Measurements from ENCODE around the gene TRPM2. TPM values are rescaled to one million over a fixed set of nuclear protein-coding genes. Genes with fewer than 3 reads are reported as not detected.

TRPM2 gene
- polyA plus RNA-seq, 3 donors: 0.81 to 1.4 (median 1.2) TPM

DNA sequence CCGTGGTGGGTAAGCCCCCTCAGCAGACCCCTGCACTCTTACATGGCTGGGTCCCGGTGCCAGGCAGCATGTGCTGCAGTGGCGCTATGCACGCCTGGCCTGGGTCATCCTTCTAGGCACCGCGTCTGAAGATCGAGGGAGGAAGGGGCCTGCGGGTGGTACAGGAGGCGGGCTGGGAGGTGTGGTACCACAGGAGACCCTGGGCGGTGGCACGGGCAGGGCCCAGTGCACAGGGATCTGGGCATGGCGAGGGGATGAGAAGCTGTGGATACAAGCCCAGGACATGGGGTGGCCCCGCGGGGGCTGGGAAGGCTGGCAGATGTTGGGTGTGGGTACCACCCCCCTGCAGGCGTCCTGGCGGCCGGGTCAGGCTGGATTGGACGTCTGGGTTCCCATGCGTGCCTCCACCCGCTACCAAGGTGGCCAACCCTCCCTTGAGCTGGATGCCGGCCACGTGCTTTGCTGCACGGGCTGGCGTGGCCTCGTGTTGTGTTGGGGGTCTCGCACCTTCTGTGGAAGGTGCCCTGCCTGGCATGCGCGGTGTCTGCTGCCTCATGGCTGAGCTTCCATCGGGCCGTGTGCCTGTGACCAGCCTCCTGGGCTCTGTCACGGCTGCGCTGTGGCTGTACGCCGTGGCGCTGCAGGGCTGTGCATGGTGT, 33.9 kb upstream of the TRPM2 start:
- no peak for DNase-seq (ENCODE audit: extremely low read depth in 1 of 11, low read depth in 9 of 11, low spot score in 4 of 11)

DNA sequence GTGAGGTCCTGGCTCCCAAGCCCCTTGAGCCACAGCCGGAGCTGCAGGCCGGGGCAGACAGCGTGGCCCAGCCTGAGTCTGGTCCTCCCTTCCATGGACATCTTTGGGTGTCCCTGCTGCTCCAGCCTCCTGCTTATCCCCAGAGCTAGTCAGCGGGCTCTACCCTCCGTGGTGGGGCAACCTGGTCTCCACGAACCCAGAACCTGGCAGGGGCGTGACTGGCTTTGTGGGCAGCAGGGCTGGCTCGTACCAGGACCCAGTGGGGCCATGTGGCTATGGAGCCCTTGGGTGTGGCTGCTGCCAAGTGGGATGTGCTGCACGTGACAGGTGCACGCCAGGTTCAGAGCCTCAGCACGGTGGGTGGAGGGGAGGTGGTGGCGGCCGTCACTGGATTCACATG, 32.6 kb upstream of the TRPM2 start:
- DNase-seq (ENCODE audit: extremely low read depth in 1 of 11, low read depth in 9 of 11, low spot score in 4 of 11): no peak

GRCh38 chr21:44321846-44322450, 31.5 kb upstream of the TRPM2 start:
- no peak for DNase-seq (ENCODE audit: extremely low read depth in 1 of 11, low read depth in 9 of 11, low spot score in 4 of 11)

DNA sequence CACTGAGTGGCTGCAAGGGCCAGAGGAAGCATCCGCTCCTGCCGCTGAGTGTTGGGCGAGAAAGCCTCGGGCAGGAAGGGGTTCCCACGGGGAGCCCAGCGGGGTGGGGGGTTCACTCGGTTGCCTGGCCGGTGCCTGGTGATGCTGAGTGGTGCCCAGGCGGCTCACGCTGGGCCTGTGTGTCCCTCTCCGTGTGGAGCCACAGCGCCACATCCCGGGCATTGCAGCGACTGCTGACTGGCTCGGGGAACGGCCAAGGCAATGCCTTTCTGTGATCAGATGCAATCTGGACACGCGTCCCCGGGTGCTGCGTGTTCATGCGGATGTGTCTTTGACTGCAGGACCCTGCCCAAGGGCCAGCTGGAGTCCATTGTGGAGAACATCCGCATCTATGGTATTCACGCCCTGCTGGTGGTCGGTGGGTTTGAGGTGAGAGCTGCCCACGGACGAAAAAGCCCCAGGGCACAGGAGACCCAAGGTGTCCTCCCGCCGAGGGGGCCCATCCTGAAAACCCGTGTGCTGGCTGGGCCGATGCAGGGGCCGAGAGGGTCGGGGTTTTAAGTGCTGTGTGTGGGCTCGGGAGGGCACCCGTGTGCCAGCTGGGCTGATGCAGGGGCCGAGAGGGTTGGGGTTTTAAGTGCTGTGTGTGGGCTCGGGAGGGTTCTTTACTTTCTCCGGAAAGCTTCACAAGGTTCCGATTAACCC, 30.6 kb upstream of the TRPM2 start:
- no peak for DNase-seq (ENCODE audit: extremely low read depth in 1 of 11, low read depth in 9 of 11, low spot score in 4 of 11)

GRCh38 chr21:44323591-44323990, 29.8 kb upstream of the TRPM2 start:
- DNase-seq (ENCODE audit: extremely low read depth in 1 of 11, low read depth in 9 of 11, low spot score in 4 of 11): no peak

DNA sequence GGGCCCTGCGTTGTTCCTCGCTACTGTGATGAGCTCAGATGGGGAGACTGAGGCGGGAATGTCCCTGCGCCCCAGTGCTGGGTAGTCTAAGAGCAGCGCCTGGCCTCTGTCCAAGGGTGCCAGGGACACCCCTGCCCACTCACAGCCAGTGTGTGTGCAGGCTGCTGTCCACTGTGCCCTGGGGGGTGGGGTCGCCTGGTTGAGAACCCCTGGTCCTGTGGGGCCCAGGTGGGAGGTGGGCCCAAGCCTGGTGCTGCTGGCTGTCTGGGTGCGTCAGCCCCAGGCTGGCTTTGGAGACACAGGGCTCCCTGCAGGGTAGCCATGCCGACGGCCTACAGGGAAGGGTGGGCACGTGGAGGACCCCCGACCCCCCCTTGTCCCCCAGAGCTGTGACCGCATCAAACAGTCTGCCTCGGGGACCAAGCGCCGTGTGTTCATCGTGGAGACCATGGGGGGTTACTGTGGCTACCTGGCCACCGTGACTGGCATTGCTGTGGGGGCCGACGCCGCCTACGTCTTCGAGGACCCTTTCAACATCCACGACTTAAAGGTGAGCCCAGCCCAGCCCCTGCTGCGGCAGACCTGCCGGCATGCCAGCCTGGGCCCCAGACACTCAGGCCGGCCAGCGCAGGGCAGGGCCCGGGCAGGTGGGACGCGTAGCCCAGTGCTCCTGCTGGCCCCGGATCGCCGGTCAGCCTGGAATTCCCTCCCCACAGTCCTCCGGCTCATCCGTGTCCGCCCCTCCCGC, 29.1 kb upstream of the TRPM2 start:
- no peak for DNase-seq (ENCODE audit: extremely low read depth in 1 of 11, low read depth in 9 of 11, low spot score in 4 of 11)

DNA sequence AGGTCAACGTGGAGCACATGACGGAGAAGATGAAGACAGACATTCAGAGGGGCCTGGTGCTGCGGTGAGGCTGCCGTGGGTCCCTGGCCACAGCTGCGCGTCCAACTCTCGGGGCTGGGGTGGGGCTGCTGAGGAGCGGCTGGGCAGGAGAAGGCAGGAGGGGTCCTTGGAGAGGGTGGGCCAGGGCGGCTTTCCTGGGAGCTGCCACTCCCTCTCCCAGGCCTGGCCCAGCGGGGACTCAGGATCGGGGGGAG, 28.6 kb upstream of the TRPM2 start:
- DNase-seq (ENCODE audit: extremely low read depth in 1 of 11, low read depth in 9 of 11, low spot score in 4 of 11): no peak

DNA sequence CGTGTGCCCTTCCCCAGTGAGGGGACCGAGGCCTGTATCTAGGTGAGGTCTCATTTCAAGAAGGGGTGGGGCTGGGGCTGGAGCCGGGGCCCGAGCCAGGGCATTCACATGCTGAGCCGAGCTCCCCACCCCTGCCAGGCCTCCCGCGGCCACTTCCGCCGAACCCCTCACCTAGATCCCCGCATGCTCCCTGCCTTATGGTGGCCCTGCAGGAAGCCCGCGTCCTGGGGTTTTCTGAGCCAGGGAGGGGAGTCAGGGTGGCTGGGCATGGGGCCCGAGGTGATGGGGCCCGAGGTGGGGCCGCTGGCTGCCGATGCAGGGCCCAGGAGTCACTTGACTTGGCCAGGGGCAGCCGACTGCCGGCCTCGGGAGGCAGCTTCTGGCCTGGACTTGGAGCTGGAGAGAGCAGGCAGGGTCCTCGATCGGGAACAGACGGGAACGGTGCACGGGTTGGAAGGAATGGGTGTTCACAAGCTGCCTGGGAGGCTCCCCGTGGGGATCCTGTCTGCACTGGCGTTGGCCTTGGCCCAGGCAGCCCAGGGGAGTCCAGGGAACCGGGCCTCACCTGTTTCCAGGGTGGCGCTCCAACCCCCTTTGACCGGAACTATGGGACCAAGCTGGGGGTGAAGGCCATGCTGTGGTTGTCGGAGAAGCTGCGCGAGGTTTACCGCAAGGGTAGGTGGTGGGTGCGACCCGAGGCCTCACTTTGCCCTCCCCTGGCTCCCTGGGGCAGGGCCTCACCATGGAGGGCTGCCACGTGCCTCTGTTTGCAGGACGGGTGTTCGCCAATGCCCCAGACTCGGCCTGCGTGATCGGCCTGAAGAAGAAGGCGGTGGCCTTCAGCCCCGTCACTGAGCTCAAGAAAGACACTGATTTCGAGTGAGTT, 27.8 kb upstream of the TRPM2 start:
- no peak for DNase-seq (ENCODE audit: extremely low read depth in 1 of 11, low read depth in 9 of 11, low spot score in 4 of 11)

DNA sequence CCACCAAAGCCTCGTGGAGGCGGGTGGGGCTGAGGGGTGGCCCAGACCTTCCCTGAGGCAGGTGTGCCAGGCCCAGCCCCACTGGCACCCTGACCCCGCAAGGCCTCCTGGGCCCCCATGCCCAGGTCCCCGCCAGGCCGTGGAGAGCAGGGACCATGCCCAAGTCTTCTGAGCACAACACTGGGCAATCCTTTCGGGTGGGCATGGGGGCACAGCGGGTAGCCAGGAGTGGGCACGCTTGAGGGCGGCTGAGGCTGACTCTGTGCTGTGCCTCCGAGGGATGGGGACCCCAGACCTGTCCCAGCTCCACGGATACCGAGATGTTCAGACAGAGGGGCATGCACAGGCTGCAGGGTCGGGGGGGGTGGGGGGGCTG, 27.2 kb upstream of the TRPM2 start:
- no peak for DNase-seq (ENCODE audit: extremely low read depth in 1 of 11, low read depth in 9 of 11, low spot score in 4 of 11)

DNA sequence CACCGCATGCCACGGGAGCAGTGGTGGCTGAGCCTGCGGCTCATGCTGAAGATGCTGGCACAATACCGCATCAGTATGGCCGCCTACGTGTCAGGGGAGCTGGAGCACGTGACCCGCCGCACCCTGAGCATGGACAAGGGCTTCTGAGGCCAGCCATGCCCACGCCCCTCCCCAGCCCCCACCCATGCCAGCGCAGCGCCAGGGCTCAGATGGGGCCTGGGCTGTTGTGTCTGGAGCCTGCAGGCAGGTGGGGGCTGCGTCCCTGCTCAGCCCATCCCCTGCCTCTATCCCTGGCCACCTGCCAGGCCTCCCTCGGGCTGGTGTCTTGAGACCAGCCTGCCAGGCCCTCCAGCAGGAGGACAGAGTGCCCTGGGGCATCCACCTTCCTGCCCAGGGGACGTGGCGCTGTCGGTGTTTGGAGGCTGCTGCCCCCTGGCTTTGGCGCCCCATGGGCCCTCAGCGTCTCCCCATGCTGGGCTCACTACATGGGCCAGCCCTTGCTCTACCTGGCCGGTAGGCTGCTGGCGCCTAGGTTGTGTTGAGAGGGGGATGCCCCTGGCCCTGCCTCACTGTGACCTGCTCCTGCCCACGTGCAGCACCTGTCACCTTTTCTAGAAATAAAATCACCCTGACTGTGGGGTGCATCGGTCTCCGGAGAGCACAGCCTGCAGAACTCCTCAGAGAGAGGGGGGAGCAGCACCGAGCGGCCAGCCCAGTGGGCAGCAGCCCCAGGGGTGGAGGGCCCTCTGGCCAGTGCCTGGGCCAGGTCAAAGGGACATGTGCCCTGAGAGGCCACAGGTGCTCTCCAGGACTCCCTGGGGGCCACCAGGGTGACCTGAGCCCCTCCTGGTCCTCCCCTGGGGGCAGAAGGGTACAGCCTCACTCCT, 26.5 kb upstream of the TRPM2 start:
- DNase-seq (ENCODE audit: extremely low read depth in 1 of 11, low read depth in 9 of 11, low spot score in 4 of 11): no peak

DNA sequence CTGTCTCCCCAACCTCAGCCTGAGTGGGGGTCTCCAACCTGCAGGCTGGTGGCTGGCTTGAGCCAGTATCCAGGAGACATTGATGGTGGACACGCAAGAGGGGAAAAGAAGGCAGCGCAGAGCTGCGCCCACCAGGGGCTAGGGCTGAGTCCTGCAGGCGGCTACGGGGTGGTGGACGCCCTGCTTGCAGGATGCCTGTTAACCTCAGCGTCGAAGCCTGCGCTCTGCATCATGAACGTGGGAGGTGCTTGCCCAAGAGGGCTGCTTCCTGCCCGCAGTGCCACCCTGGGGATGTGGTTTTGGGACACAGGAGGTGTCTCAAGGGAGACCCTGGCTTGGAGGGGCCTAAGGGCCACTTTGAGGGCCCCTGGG, 25.8 kb upstream of the TRPM2 start:
- DNase-seq (ENCODE audit: extremely low read depth in 1 of 11, low read depth in 9 of 11, low spot score in 4 of 11): no peak

DNA sequence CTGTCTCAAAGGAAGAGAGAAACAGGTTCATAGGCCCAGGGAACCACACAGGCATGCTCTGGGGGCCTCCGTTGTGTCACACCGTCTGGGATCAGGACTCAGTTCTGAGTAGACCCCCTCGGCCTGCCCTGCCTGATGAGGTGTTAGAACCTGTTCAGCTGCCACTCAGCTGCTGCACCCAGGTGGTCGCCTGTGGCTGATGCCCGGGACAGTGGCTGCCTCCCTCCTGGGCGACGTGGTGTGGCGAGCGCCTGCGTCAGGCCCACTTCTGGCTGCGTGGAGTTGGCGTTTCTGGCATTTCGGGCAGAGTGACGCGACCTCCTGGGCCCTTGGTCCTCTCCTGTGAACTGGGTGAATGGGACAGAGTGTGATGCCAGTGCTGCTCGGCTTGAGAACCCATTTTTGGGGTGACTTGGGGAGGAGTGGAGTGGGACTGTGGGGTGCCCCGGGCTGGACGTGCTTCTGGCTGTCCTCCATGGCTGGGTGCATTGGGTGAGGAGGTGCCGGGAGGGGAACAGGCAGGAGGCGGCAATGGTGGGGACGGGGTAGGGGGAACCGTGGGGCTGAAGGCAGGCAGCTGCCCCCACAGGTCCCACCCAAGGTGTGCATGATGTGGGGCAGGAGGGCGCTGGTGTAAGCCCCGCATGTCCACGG, 25.1 kb upstream of the TRPM2 start:
- no peak for DNase-seq (ENCODE audit: extremely low read depth in 1 of 11, low read depth in 9 of 11, low spot score in 4 of 11)

GRCh38 chr21:44329086-44329889, 24.1 kb upstream of the TRPM2 start:
- DNase-seq (ENCODE audit: extremely low read depth in 1 of 11, low read depth in 9 of 11, low spot score in 4 of 11): no peak

- no peak for DNase-seq (ENCODE audit: extremely low read depth in 1 of 11, low read depth in 9 of 11, low spot score in 4 of 11)
Measured at GRCh38 chr21:44329971-44330681, 23.3 kb upstream of the TRPM2 start.

- DNase-seq (ENCODE audit: extremely low read depth in 1 of 11, low read depth in 9 of 11, low spot score in 4 of 11): no peak
Measured at GRCh38 chr21:44330698-44331097, 22.7 kb upstream of the TRPM2 start.

DNA sequence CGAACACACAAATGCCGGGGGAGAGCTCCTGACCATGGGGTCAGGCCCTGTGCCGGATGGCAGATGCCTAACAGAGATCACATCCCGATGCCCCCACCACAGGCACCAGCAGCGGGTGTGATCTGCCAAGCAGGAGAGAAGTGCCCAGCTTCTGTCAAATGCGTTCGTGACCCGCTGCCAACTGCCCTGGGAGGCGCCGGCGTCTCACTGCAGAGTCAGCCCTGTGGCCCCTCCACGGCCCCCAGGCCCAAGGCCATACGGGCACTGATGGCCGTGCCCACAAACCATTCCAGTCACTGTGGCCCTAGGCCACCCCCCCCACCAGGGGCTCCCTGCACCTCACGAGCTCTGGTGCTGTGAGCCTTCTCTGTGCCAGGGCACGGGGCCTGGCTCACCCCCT, 22.2 kb upstream of the TRPM2 start:
- DNase-seq (ENCODE audit: extremely low read depth in 1 of 11, low read depth in 9 of 11, low spot score in 4 of 11): no peak

All from renal cortex interstitium (tissue), 11 donors.